Upper lobe of left lung (tissue), 4 donors: Measurements from ENCODE around the gene NFKBIL1.

Experiments used
- CTCF ChIP-seq, 6 experiments: fragments of 450-650 bp in 4 of 6; fragments of 200-600 bp in 2 of 6; sonication (generic) in 2 of 6; IDR thresholded peaks; one replicate each; pipeline ENCODE4 v1.5.1; 2016 to 2019; ENCODE audit warnings: antibody characterized with exemption in 6 of 6
- EP300 ChIP-seq, 4 donors: sonication (generic); formaldehyde crosslinking; IDR thresholded peaks; one replicate each; pipeline ENCODE4 v1.5.1; 2017; ENCODE audit warnings: antibody characterized with exemption in 4 of 4, control low read depth in 2 of 4
- POLR2A ChIP-seq, 4 donors: fragments of 450-650 bp; IDR thresholded peaks; one replicate each; pipeline ENCODE4 v1.5.1; 2016 to 2017; ENCODE audit warnings: antibody characterized with exemption in 4 of 4, mild to moderate bottlenecking in 2 of 4
- POLR2AphosphoS5 ChIP-seq, 2 donors: sonication (generic); formaldehyde crosslinking; IDR thresholded peaks; one replicate each; pipeline ENCODE4 v1.5.1; 2017; ENCODE audit warnings: antibody characterized with exemption in 2 of 2

DNA sequence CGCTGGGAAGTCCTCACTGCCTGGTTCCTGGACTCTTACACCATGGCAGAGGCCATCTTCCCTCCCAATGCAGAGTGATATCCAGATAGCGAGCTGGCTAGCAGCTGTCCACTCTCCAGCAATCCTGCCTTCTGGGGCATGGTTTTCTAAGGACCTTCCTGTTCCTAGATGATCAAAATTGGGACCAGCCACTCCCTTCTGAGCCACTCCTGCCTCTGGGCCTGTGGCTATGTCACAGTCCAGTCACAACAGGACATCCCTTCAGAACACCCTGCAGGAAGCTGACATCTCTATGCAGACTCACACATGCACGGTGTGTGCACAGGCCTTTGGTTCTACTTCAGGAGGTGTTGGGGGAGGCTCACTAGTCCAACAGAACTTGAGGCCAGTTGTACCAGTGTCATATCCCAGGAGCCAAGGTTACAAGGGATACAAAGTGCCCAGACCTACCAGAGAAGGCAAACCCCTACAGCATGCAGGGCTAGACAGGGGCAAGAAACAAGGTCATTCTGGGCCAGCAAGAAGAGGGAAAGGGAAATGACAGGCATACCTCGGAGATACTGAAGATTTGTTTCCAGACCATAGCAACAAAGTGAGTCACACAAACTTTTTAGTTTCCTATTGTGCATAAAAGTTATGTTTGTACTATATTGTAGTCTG lies 21.3 kb upstream of the NFKBIL1 start:
- TF ChIP-seq CTCF (IDR thresholded peaks at IDR 0.05), result no peak
- TF ChIP-seq POLR2A (IDR thresholded peaks at IDR 0.05), result no peak
- no peak for TF ChIP-seq POLR2AphosphoS5 (IDR thresholded peaks at IDR 0.05)
- no peak for TF ChIP-seq EP300 (IDR thresholded peaks at IDR 0.05)
